Measurements from ENCODE around the gene APPBP2.
"Not testable (repeated sequence)": the region's sequence is repeated elsewhere in the genome, so short reads cannot be mapped to it uniquely, and the experiment has no call there.

Gene APPBP2

DNA sequence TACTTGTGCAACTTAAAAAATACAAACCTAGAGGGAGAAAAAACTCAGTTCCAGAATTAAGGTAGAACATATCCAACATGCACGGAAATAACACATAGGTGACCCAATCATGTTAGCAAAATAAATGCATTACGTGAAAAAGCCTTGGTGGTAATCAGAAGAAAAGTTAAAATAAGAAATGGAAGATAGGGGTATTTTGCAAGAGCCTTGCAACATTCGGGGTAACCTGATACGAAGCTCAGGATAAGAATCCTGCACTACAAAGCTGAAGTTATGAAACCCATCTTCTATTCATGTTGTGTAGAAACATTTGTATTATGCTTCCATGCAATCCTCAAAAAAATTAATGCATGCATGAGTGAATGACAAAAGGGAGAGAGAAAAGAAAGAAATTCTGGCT lies 70.7 kb downstream of the APPBP2 start:
- Mint-ChIP-seq H3K27ac (no peak overlapping the region), H3K36me3 (ENCODE audit: low read depth) (peaks cover 49% of the 10 kb centered on the region), H3K27me3 (ENCODE audit: low read depth) (no peaks in the 10 kb centered on the region), H3K4me3 (no peak overlapping the region), H3K4me1 (ENCODE audit: low read depth) (no peaks in the 10 kb centered on the region), H3K9me3 (peaks cover 7% of the 10 kb centered on the region)
- DNase-seq (ENCODE audit: low spot score): no peak

DNA sequence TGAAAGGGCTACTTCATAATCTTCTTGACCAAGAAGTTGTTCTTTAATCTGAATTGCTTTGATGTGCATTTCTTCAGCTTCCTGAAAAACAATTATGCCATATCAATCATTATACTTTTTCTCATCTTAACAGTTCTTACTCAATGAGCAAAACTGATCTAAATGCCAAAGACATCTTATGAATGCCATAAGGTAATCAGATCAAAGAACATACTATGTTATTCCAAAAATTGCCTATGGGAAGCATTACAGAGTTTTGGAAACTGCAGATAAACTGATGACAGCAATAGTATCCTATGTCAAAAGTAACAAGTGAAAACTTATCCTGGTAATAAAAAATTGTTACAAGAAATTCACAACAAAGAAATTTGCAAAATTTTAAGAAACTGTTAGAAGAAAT lies 74.1 kb downstream of the APPBP2 start:
- H3K36me3 Mint-ChIP-seq (ENCODE audit: low read depth): peaks cover 36% of the 10 kb centered on the region
- H3K9me3 Mint-ChIP-seq: peaks cover under 1% of the 10 kb centered on the region
- DNase-seq (ENCODE audit: low spot score): no peak
- no peak overlapping the region for H3K27ac Mint-ChIP-seq
- no peaks in the 10 kb centered on the region for H3K27me3 Mint-ChIP-seq (ENCODE audit: low read depth)
- no peaks in the 10 kb centered on the region for H3K4me1 Mint-ChIP-seq (ENCODE audit: low read depth)
- no peak overlapping the region for H3K4me3 Mint-ChIP-seq

DNA sequence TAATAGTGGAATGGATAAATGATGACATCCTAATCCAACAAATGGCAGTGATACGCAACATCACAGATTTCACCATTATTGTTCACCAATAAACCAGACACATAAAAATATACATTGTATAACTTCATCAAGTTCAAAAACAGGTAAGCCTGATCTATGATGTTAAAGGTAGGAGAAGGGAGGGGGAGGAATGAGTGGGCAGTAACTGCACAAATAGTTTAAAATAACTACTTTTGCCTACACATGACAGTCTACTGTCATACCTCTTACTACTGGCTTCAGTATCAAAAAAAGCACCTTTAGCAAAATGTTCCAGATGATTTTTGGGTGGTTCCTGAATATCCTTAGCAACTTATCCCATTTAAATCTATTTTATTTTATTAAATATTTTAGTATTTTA lies 75.0 kb downstream of the APPBP2 start:
- Mint-ChIP-seq H3K4me3 (no peak overlapping the region), H3K4me1 (ENCODE audit: low read depth) (no peaks in the 10 kb centered on the region), H3K9me3 (no peaks in the 10 kb centered on the region), H3K27ac (no peak overlapping the region), H3K36me3 (ENCODE audit: low read depth) (peaks cover 34% of the 10 kb centered on the region), H3K27me3 (ENCODE audit: low read depth) (no peaks in the 10 kb centered on the region)
- DNase-seq (ENCODE audit: low spot score): no peak

DNA sequence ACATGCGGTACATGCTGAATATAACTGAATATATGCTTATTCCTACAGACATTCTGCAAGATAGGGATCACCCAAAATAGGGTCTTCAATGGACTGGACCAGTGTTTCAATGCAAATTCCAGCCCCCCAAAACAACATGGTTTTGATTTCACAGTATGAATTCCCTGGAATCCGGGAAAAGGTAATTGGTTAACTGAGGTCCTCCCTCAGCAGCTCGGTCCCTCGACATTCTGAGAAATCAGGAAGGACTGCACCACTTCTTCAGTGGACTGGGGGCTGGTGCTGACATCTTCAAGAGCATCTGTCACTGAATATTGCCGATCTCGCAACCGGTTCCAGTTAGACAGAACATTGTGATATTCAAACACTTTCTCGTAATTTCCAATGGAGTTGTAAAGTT lies 78.7 kb downstream of the APPBP2 start:
- no peak overlapping the region for H3K4me3 Mint-ChIP-seq
- no peak overlapping the region for H3K27ac Mint-ChIP-seq
- H3K9me3 Mint-ChIP-seq: no peaks in the 10 kb centered on the region
- peaks cover 26% of the 10 kb centered on the region for H3K36me3 Mint-ChIP-seq (ENCODE audit: low read depth)
- H3K27me3 Mint-ChIP-seq (ENCODE audit: low read depth): no peaks in the 10 kb centered on the region
- H3K4me1 Mint-ChIP-seq (ENCODE audit: low read depth): no peaks in the 10 kb centered on the region
- DNase-seq (ENCODE audit: low spot score): no peak

DNA sequence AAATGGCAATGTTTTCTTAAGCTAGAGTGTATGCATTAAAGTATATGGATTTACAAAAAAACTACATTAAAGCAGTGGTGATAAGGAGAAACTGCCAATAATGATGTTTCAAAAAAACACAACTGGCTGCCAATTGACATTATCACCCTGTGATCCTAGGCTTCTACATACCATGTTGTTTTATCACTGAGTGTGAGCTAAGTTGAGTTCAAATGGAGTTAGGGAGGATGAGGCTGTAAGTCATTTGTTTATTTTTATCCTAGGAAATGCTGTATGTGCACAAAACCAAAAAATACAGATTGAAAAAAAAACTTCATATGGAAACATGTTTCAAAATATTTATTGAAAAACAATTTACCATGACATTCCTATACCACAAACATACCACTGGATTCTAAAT lies 80.9 kb downstream of the APPBP2 start:
- H3K9me3 Mint-ChIP-seq: no peaks in the 10 kb centered on the region
- H3K4me1 Mint-ChIP-seq (ENCODE audit: low read depth): no peaks in the 10 kb centered on the region
- no peaks in the 10 kb centered on the region for H3K27me3 Mint-ChIP-seq (ENCODE audit: low read depth)
- DNase-seq (ENCODE audit: low spot score): no peak
- H3K27ac Mint-ChIP-seq: no peak overlapping the region
- H3K4me3 Mint-ChIP-seq: no peak overlapping the region
- peaks cover 15% of the 10 kb centered on the region for H3K36me3 Mint-ChIP-seq (ENCODE audit: low read depth)

DNA sequence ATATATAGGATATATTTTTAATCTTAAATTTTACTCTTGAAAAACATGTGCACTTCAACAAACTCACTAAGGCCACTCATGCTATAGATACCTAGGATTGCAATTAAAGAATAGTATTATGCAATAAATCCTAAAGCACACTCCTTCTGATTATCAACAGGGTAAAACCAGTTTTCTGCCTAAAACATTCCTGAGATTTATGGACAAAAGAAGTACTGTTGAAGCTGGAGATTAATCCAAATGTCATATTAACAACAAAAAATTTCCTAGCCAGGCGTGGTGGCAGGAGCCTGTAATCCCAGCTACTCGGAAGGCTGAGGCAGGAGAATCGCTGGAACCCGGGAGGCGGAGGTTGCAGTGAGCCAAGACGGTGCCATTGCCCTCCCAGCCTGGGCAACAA lies 82.3 kb downstream of the APPBP2 start:
- no peak for DNase-seq (ENCODE audit: low spot score)
- no peaks in the 10 kb centered on the region for H3K27me3 Mint-ChIP-seq (ENCODE audit: low read depth)
- H3K9me3 Mint-ChIP-seq: no peaks in the 10 kb centered on the region
- peaks cover 12% of the 10 kb centered on the region for H3K36me3 Mint-ChIP-seq (ENCODE audit: low read depth)
- H3K4me1 Mint-ChIP-seq (ENCODE audit: low read depth): no peaks in the 10 kb centered on the region
- H3K4me3 Mint-ChIP-seq: no peak overlapping the region
- no peak overlapping the region for H3K27ac Mint-ChIP-seq

DNA sequence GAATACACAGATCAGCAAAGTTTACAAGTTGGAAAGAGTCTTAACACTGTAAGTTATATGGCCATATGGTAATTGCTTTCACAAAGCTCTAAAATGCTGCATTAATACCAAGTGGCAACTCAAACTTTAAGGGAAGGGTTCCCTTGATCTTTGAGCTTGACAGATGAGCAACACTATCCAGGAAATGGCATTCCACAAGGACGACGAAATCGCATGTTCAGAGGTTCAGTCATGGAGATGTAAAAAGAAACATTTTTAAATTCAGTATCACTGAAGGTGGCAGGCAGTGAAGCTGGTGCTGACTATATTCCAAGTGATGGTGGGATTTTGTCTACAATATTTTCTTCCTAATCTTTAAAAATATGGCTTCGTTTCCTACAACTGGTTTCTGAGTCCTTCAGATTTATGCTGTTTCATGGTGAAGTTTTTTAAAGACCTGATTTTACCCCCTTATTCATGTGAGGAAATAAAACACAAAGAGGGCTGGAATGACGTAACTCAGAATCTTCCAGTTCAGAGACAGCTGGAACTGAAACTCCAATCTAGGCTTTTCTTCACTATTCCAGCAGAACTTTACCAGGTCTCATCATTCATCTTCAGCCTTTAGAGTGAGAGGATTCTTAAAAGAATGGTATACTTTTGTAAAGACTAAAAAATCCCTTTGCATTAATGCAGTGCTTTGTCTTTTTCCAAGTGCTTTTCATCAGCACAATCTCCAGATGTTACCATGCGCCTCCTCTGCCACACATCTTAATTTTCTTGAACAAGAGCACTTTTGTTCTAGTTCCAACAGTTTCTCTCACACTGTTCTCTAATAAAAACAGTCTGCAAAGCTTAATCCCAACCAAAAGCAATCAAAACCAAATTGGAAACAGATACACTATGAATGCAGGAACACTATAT lies 83.5 kb downstream of the APPBP2 start:
- no peaks in the 10 kb centered on the region for H3K27me3 Mint-ChIP-seq (ENCODE audit: low read depth)
- peaks cover 4% of the 10 kb centered on the region for H3K36me3 Mint-ChIP-seq (ENCODE audit: low read depth)
- H3K9me3 Mint-ChIP-seq: no peaks in the 10 kb centered on the region
- no peak overlapping the region for H3K27ac Mint-ChIP-seq
- H3K4me3 Mint-ChIP-seq: no peak overlapping the region
- no peak for DNase-seq (ENCODE audit: low spot score)
- no peaks in the 10 kb centered on the region for H3K4me1 Mint-ChIP-seq (ENCODE audit: low read depth)

DNA sequence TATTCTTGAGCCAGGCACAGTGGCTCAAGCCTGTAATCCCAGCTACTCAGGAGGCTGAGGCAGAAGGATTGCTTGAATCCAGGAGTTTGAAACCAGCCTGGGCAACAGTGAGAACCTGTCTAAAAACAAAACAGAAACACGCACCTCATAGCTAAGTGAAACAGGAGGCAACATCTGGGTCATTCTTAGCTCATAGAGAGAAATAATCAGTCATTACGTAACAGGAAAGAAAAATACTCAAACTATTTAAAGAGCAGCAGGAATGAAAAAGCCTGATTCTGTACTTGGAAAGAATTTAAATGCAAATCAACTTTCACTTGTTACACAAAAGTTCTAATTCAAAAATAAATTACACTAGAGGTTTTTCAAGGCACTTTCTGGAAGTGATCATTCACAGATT lies 86.5 kb downstream of the APPBP2 start:
- H3K36me3 Mint-ChIP-seq (ENCODE audit: low read depth): no peaks in the 10 kb centered on the region
- H3K27me3 Mint-ChIP-seq (ENCODE audit: low read depth): peaks cover 1% of the 10 kb centered on the region
- H3K27ac Mint-ChIP-seq: no peak overlapping the region
- no peak overlapping the region for H3K4me3 Mint-ChIP-seq
- H3K4me1 Mint-ChIP-seq (ENCODE audit: low read depth): peaks cover 1% of the 10 kb centered on the region
- H3K9me3 Mint-ChIP-seq: no peaks in the 10 kb centered on the region
- DNase-seq (ENCODE audit: low spot score): no peak

DNA sequence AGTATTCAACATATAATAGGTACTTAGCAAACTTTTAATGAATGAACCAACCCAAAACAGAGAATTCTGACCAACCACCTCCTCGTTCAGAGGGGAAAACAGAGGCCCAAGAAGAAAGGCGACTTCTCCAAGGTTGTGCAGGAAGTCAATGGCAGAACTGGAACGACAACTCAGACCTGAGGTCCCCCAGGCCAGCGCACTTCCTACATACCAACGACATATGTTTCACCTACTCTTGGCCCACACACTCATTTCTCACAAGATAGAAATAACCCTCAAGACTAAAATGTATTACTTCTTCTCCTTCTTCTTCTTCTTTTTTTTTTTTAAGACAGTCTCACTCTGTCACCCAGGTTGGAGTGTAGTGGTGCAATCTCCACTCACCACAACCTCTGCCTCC lies 89.4 kb downstream of the APPBP2 start:
- no peak overlapping the region for H3K4me3 Mint-ChIP-seq
- peaks cover 1% of the 10 kb centered on the region for H3K4me1 Mint-ChIP-seq (ENCODE audit: low read depth)

DNA sequence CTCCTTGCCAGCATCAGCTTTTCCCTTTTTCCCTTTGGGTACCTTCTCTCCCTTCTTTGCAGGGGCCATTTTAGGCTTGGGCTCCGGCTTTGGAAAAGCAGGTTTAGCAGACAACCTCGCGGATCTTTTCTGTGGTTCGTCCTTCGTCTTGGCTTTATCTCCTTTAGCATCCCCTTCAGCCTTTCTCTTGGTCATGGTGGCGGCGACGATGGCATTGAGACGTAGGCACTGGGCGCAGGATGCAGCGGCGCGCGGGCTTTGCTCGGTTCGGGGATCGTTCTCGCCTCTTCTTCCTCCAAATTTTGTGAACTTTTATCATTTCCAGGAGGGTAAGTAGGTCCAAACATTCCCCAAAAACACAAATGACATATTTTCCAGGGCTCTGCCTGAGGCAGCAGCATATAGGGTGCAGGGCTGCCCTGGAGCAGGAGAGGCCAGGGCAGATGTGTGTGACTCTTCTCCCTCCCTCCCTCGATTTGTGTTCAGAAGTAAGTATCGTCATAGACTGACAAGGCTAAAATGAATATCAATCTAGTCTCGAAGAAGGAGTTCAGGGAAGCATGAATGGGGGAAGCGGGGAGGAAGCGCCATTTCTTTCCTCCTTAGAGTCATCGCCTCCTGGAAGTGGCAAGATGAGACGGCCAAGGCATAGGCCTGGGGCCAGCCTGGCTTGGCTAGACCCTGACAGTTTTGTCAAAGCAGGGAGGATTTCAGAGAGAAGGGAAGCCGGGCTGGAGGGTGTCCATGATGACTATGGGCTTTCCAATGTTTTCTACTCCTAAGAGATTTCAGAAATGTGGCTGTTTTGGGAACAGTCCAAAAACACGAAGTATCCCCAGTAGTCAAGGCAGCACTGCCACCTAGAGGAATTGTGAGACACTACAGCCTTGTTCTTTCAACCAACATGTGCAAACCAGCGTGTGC lies 90.5 kb downstream of the APPBP2 start:
- DNase-seq (ENCODE audit: low spot score): peak; percentile 28
- Mint-ChIP-seq H3K36me3 (ENCODE audit: low read depth) (no peaks in the 10 kb centered on the region), H3K4me3 (no peak overlapping the region), H3K4me1 (ENCODE audit: low read depth) (peaks cover 1% of the 10 kb centered on the region), H3K27ac (no peak overlapping the region), H3K27me3 (ENCODE audit: low read depth) (peaks cover 13% of the 10 kb centered on the region), H3K9me3 (peaks cover 3% of the 10 kb centered on the region)

More for the DNA sequence above, 89.4 kb downstream of the APPBP2 start:
- Mint-ChIP-seq H3K27ac (no peak overlapping the region), H3K27me3 (ENCODE audit: low read depth) (peaks cover 11% of the 10 kb centered on the region), H3K9me3 (peaks cover 3% of the 10 kb centered on the region), H3K36me3 (ENCODE audit: low read depth) (no peaks in the 10 kb centered on the region)
- no peak for DNase-seq (ENCODE audit: low spot score)

DNA sequence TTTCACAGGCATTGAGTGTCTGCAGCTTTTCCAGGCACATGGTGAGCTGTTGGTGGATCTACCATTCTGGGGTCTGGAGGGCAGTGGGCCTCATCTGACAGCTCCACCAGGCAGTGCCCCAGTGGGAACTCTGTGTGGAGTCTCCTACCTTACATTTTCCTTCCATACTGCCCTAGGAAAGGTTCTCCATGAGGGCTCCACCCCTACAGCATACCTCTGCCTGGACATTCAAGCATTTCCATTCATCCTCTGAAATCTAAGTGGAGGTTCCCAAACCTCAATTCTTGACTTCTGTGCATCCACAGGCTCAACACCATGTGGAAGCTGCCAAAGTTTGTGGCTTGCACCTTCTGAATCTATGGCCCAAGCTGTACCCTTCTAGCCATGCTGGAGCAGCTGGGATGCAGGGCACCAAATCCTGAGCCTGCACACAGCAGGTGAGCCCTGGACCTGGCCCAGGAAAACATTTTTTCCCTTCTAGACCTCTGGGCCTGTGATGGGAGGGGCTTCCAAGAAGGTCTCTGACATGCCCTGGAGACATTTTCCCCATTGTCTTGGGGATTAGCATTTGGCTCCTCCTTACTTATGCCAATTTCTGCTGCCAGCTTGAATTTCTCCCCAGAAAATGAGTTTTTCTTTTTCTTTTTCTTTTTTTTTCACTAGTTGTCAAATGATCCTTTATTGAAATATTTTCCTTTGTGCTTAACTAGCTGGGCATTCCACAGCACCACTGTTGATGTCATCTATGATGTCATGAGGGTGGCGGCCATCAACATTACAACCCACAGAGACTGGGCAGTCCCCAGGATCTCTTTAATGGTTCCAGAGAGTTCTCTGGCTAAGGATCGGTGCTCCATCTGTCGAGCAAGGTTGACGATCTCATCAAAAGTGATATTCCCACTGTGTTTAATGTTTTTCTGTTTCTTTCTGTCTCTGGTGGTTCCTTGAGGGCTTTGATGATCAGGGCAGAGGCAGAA lies 92.7 kb downstream of the APPBP2 start:
- not testable (repeated sequence) for H3K4me3 Mint-ChIP-seq; H3K4me1 Mint-ChIP-seq (ENCODE audit: low read depth); H3K36me3 Mint-ChIP-seq (ENCODE audit: low read depth); DNase-seq (ENCODE audit: low spot score); H3K9me3 Mint-ChIP-seq; H3K27ac Mint-ChIP-seq
- peaks cover 14% of the 10 kb centered on the region for H3K27me3 Mint-ChIP-seq (ENCODE audit: low read depth)

DNA sequence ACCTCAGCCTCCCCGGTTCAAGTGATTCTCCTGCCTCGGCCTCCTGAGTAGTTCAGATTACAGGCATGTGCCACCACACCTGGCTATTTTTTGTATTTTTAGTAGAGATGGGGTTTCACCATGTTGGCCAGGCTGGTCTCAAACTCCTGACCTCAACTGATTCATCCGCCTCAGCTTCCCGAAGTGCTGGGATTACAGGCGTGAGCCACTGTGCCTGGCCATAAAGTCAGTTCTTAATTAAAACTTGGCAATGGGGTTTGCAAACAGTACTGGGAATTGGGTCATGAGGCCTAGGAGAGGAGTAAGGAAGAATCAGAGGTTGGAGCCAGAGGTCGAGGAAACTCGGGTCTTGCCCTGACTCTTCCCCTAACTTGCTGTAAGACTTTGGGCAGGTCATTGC lies 95.5 kb downstream of the APPBP2 start:
- not testable (repeated sequence) for H3K9me3 Mint-ChIP-seq; H3K4me1 Mint-ChIP-seq (ENCODE audit: low read depth); H3K36me3 Mint-ChIP-seq (ENCODE audit: low read depth); H3K4me3 Mint-ChIP-seq; H3K27ac Mint-ChIP-seq; DNase-seq (ENCODE audit: low spot score)
- peaks cover 22% of the 10 kb centered on the region for H3K27me3 Mint-ChIP-seq (ENCODE audit: low read depth)

DNA sequence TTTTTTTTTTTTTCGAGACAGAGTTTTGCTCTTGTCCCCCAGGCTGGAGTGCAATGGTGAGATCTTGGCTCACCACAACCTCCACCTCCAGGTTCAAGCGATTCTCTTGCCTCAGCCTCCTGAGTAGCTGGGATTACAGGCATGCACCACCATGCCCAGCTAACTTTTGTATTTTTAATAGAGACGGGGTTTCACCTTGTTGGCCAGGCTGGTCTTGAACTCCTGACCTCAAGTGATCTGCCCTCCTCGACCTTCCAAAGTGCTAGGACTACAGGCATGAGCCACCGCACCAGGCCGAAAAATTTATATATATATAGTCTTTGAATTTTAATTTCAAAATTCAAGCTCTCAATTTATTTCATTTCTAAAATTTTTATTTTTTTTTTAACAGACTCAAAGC lies 97.6 kb downstream of the APPBP2 start:
- H3K27me3 Mint-ChIP-seq (ENCODE audit: low read depth): peaks cover 17% of the 10 kb centered on the region
- not testable (repeated sequence) for H3K36me3 Mint-ChIP-seq (ENCODE audit: low read depth); DNase-seq (ENCODE audit: low spot score); H3K4me1 Mint-ChIP-seq (ENCODE audit: low read depth); H3K9me3 Mint-ChIP-seq; H3K27ac Mint-ChIP-seq; H3K4me3 Mint-ChIP-seq
